HFF-Myc (cell line): ENCODE results near the gene KLRF1.

Experiments used
- DNase-seq: peaks from one replicate; pipeline ENCODE4 v3.0.0-alpha.2; 2011; ENCODE audit warnings: low read depth; ENCODE audit errors: extremely low read depth
- H3K4me3 ChIP-seq: replicated peaks from 2 replicates; pipeline ENCODE4 v1.5.1; 2011; ENCODE audit warnings: low read depth, mild to moderate bottlenecking, control low read depth, low read length
- TF ChIP-seq, protein P1 (sequence below): IDR thresholded peaks from 2 replicates; pipeline ENCODE4 v1.5.1; 2012; ENCODE audit warnings: mild to moderate bottlenecking, low read depth, low read length, control low read depth; ENCODE audit errors: missing control alignments

Gene KLRF1

DNA sequence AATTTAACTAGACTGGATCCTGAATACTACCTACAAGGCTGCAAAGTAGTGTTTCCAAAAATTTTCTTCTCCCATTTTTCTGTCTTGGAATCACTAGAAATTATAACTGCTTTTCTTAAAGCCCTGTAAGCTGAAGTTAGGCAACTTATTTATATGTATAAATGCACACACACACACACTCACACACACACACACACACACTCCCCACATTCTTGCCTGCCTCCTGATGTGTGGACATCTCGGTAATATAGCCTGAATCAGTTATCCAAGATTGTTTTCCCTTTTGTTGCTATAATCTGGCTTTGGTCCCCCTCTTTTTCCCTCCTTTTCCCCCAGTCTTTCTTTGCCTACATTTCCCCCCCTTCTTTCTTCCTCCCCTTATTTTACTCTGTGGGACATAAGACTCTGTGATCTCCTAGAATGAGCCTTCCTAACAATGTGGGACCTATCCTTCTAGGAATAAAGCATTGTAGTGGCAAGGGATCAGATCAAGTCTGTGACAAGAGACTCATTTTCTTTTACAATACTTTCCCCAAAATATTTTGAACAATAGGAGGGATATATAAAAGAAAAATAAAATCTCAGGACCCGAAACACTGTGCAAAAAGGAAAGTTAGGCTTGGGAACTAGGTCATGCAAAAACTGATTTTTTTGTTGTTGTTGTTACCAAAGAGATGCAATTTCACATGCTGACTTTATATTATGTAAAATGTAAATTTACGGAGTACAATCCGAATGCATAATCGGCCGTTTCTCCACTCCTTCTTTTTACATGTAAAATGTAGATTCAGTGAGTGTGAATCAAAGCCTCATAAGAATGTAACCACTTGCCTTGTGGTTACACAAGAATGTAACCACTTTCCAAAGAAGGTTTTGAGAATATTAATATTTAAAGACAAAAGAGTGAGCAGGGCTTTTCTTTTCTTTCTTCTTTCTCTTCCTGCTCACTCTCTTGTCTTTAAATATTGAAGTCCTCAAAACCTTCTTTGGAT, 40.3 kb upstream of the KLRF1 start:
- H3K4me3 ChIP-seq = no peak overlapping the region
- TF ChIP-seq, protein P1, sequence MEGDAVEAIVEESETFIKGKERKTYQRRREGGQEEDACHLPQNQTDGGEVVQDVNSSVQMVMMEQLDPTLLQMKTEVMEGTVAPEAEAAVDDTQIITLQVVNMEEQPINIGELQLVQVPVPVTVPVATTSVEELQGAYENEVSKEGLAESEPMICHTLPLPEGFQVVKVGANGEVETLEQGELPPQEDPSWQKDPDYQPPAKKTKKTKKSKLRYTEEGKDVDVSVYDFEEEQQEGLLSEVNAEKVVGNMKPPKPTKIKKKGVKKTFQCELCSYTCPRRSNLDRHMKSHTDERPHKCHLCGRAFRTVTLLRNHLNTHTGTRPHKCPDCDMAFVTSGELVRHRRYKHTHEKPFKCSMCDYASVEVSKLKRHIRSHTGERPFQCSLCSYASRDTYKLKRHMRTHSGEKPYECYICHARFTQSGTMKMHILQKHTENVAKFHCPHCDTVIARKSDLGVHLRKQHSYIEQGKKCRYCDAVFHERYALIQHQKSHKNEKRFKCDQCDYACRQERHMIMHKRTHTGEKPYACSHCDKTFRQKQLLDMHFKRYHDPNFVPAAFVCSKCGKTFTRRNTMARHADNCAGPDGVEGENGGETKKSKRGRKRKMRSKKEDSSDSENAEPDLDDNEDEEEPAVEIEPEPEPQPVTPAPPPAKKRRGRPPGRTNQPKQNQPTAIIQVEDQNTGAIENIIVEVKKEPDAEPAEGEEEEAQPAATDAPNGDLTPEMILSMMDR = no peak
- DNase-seq = no peak

GRCh38 chr12:9792185-9792900, 34.9 kb upstream of the KLRF1 start:
- H3K4me3 ChIP-seq = no peak overlapping the region
- TF ChIP-seq, protein P1 = no peak
- DNase-seq = no peak

GRCh38 chr12:9792961-9793617, 34.2 kb upstream of the KLRF1 start:
- DNase-seq = no peak
- no peak overlapping the region for H3K4me3 ChIP-seq
- TF ChIP-seq, protein P1 = no peak

GRCh38 chr12:9793779-9794395, 33.4 kb upstream of the KLRF1 start:
- DNase-seq = no peak
- TF ChIP-seq, protein P1 = no peak
- H3K4me3 ChIP-seq = no peak overlapping the region

DNA sequence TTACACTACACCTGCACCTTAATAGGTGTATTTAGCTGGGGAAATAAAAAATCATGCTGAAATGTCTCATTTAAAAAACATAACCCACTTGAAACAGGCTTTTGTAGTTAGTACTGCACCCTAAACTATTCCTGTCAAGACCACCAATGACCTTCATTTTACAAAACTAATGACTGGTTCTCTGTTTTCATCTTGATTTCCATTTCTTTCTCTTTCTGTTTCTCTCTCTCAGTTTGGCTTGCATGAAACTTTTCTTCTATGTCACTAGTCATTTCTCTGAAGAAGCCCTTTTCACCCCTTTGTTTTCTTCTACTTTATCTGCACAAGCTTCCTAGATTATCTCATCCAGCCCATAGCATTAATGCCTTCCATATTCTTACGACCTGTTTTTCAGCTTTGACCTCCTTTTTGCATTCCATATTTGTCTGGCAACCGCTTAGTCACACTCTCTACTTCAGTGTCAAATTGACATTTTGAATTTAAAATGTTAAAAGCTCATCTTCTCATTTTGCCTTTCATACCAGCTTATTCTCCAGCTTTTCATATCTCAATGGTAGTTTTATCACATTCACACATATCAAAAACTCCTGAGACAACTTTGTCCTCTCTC, 32.7 kb upstream of the KLRF1 start:
- TF ChIP-seq, protein P1 = no peak
- DNase-seq = no peak
- H3K4me3 ChIP-seq = no peak overlapping the region

GRCh38 chr12:9795945-9796344, 31.3 kb upstream of the KLRF1 start:
- no peak overlapping the region for H3K4me3 ChIP-seq
- TF ChIP-seq, protein P1 = no peak

More at GRCh38 chr12:9795945-9796344, 31.3 kb upstream of the KLRF1 start:
- no peak for DNase-seq
